Fibroblast of the conjunctiva (primary cell): ENCODE data around the gene ATP6V0B.
A peak's percentile ranks its signal among the peaks of the same experiment; 100 is the strongest.

Experiments
- DNase-seq: peaks from one replicate; pipeline ENCODE4 v3.0.0-alpha.2; 2010; ENCODE audit warnings: low read depth

ATP6V0B gene

DNA sequence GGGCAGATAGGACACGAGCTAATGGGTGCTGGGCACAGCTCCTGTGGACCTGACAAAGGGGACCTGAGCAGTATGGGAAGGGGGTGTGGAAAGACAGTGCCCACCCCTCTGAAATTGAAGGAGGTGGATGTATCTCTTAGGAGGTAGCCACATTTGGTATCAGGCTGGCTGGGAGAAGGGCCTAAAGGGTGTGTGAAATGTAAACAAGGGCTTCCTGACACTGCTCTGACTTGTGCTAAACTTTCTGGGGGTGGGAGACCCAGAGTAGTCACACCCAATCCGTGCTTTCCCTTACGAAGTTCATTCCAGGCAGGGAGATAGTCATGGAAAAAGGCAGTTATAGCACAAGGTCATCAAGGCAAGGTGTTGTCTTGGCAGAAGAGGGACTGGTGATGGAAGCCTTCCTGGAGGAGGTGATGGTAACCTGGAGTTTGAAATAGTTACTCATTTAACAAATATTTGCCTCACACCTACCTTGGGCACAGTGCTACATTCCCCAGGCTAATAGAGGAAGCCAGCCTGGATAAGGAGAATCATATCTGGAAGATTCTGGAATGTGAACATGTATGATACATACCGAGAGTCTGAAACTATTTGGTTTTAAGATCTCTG, 11.3 kb downstream of the ATP6V0B start:
- DNase-seq, result no peak

DNA sequence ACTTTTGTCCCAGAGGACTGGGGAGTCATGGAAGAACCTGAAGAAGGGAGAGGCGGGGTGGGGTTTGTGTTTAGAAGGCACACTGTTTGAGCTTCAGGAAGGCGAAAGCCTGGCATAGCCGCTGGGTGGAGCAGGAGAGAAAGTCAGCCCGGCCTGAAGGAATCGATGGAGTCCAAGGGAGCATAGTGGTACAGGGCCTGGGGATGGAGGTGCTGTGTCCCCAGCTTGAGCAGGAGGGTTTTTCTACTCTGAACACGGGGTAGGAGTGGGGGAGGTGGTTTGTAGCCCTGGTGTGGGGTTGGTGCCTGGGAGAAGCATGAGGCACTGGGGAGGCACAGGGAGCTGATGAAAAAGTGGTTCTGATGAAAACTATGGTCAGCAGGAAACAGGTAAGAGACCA, 12.0 kb downstream of the ATP6V0B start:
- DNase-seq, result no peak

DNA sequence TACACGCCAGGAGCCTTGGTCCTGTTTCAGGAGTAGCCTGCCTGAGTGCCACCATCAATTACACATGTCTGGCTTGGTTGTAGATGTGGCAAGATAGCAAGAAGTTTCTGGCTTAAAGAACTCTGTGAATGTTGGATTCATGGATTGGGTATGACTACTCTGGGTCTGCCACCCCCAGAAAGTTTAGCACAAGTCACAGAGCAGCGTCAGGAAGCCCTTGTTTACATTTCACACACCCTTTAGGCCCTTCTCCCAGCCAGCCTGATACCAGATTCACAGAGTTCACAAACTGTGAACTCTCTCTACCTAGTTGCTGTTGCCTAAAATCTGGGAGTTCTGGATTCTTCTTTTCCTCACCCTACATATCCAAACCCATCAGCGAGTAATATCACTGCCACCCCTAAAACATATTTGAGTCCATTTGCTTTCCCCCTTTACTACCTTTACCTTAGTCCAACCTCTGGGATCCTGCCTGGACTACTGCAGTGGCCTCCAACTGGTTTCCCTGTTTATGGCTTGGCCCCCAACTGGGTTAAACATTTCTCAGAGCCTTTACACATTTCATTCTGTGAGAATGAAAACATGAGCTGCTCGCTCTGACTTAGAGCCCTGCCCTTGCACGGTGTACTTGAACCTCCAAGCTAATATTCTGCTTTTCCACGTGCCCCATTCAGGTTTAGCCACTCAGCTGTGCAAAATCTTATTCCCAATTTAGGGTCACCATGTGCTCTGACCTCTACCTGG, 12.6 kb downstream of the ATP6V0B start:
- DNase-seq, result no peak

DNA sequence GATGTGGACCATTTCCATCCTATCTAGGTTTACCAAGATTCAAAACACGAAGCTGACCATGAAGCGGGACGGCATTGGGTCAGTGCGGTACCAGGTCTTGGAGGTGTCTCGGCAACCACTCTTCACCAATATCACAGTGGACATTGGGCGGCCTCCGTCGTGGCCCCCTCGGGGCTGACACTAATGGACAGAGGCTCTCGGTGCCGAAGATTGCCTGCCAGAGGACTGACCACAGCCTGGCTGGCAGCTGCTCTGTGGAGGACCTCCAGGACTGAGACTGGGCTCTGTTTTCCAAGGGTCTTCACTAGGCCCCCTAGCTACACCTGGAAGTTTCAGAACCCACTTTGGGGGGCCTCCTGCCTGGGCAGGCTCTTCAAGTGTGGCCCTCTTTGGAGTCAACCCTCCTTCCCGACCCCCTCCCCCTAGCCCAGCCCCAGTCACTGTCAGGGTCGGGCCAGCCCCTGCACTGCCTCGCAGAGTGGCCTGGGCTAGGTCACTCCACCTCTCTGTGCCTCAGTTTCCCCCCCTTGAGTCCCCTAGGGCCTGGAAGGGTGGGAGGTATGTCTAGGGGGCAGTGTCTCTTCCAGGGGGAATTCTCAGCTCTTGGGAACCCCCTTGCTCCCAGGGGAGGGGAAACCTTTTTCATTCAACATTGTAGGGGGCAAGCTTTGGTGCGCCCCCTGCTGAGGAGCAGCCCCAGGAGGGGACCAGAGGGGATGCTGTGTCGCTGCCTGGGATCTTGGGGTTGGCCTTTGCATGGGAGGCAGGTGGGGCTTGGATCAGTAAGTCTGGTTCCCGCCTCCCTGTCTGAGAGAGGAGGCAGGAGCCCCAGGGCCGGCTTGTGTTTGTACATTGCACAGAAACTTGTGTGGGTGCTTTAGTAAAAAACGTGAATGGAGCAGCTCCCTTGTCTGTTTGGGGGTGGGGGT, 15.8 kb downstream of the ATP6V0B start:
- no peak for DNase-seq

DNA sequence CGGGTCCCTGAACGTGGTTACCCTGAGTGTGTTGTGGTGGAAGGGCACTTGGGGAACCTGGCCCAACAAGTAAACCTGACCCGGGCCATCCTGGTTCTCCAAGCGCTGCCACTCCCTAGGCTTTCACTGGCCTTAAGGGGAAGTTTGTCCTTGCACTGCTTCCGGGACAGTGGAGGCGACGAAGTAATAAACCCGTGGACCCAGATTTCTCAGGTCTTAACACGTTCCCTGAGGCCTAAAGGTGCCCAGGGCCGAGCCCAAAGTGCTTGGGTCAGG, 16.4 kb downstream of the ATP6V0B start:
- DNase-seq, result no peak

DNA sequence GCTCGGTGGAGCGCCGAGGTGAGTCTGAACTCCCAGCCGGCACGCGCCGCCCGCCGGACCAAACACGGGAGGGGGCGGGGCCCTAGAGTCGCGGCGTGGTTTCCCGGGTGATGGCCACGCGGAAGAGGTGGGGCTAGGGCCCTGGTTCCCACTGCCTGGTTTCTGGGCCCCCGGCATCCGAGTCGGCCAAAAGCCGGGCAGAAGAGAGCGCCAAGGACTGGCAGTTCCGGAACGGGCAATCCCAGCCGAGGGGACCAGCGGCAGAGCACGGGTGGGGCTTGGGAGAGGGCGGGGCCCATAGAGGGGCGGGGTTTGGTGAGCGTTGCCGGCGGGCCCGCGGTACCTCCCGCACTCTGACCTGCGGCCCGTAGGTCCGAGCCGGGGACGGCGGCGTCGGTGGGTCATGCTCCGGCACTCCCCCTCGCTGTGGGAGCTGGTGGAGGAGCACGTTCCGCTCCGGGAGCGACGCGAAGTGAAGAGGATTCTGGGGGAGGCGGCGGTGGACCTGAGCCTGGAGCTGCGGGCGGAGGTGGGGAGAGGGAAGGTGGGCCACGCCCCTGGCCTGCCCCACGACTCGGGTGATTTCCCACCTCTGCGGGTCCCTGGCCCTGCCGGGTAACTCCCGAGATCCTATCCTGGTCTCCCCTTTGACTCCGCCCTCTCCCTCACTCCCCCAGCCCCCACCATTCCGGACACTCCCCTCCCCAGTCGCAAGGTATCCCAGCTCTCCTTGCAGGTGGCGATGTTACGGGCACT, 16.9 kb downstream of the ATP6V0B start, which contains the start of gene CCDC24:
CCDC24 (plus strand) TSS at position 124 of the 756 bp plus-strand sequence; CDS start at position 404, 280 bp downstream.
- peak; percentile 63 for DNase-seq

DNA sequence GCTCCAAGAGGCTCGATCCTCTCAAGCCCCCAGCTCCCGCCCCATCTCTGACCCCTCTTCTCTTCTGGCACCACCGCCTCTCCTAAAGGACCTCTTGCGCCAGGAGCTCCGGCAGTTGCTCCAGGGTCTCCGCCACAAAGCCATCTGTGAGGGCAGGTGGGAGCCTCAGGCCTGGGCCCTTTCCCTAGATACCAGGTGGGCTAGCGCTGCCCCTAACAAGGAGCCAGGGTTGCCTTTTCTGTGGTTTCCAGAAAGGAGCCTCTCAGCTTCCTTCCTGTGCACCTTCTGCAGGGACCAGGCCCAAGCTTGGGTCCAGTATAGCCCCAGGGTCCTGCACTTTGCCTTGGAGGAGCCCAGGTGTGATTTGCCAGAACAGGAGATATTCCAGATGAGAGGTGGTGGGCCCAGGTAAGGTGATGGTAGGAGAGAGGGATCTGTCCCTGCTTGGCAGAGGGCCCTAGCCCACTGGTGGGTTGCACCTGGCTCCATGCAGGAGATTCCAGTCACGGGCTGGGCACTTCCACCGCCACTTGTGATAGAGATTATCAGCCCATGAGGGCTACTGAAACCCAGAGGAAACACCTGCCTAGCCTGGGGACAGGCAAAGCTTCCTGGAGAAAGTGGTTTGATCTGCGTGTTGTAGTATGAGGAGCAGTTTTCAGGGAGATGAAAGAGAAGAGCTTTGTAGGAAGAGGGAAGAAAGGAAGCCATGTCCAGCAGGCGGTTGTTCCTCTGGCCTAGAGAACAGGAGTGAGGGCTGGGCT, 17.7 kb downstream of the ATP6V0B start:
- DNase-seq, result no peak

DNA sequence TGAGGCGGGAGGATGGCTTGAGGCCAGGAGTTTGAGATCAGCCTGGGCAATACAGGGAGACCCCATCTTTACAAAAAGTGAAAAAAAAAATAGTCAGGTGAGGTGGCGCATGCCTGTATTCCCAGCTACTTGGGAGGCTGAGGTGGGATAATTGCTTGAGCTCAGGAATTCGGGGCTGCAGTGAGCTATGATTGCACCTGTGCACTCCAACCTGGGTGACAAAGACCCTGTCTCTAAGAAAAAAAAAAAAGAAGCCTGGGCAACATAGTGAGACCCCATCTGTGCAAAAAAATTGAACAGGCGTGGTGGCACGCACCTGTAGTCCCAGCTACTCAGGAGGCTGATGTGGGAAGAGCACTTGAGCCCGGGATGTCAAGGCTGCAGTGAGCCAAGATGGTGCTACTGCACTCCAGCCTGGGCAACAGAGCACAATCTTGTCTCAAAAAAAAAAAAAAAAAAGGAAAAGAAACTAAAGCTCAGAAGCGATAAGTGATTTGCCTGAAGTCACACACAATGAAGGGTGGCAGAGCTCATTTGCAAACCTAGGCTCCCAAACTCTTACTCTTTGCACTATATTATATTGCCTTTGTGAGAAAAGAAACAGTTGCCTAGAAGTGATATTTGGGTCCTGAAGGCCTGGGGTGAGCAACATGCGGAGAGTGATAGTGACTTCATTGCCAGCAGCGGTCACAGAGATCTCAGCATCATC, 18.6 kb downstream of the ATP6V0B start:
- DNase-seq, result no peak

DNA sequence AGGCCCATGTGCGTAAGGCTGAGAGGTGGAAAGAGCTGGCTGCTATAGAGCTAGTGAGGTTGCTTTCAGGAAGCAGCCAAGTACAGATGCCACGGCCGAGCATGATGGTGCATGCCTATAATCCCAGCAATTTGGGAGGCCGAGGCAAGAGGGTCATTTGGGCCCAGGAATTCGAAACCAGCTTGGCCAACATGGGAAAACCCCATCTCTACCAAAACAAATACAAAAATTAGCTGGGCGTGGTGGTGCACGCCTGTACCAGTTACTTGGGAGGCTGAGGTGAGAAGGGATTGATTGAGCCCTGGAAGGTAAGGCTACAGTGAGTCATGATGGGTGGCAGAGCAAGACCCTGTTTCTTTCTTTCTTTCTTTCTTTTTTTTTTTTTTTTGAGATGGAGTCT, 19.3 kb downstream of the ATP6V0B start:
- no peak for DNase-seq

DNA sequence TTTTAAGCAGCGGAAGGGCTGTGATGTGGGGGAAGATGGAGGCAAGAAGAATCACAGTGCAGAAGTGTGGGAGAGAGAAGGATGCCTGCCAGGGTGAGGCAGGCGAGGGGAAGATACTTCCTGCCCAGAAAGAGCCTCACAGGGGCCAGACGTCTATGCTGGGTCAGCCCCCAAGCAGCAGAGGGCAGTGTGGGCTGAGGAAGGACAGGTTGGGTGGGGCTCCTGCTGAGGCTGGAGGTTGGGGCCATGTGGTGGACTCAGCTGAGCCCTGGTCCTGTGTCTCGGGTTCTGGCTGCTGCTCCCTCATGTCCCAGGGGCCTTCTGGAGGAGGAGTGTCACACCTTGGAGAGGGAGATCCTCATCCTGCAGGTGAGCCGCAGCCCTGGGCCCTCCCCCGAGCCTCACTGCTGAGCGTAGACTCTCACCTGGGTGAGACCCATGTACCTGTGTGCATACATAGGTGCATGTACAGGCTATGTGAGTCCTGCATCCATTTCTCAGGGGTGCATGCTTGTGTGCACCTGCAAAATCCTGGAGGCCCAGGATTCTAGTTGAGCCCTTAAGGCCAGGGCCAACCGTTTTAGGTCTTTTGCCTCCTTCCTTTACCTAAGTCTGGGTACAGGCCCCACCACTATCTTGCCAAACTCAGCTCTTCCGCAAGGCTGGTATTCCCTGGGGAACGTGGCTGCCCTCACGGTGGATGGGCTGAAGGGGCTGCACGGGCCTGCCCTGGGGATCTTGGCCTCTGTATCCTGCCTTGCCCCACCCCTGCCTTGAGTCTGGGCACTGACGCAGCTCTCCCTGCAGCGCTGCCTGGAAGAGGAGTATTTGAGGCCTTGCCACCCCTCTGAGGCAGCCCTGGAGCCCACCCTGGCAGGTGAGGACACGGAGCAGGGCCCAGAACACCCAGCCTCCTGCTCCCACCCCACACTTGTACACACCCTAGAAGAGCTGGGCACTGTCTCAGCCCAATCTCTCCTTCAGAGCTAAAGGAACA, 20.3 kb downstream of the ATP6V0B start:
- no peak for DNase-seq

DNA sequence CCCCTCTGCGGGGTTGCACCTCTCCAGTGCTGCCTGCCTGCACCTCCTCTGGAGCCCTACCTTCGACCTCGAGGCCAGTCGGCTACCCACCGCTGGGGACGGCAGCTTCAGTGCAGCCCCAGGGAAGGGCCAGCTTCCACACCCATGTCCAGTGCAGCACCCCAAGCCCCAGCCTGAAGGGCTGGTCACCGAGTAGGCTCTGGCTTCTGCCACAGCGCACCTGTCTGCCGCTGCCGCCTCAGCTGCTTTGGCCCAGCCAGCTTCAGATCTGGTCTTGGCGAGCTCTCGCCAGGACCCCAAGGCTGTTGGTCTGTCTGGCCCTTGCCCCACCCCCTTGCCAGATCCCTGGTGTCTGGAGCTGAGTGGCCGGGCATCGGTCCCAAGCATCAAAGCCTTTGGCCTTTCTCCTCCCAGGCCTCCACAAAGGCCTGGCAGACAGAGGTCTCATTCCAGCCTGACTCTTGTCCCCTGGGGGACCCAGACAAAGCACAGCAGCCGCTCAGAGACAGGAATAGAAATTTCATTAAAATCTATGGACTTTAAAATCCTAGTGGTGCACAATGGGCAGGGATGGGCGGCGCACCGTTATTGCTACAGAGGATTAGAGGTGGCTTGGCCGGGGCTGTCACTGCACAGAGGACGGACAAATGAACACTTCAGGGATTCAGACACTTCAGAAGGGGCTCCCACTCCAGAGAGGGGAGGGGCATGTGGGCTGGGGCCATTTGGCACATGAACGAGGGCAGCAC, 21.4 kb downstream of the ATP6V0B start:
- no peak for DNase-seq

DNA sequence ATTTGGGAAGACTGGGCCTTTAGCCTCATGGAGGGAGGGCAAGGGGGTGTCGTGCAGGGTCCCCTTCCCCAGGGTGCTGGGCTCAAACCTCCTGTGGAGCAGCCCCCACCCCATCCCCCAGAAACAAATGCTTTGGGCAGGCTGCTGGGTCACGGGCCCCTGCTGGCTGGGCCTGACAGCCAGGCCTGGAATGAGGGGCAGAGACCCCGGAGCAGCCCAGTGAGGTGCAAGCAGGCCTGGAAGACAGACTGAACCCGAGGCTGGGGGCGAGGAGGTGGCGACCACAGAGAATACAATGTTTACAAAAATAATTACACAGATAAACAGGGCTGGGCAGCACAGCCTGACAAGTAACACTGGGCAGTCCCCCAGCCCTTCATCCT, 22.0 kb downstream of the ATP6V0B start:
- DNase-seq, result no peak

DNA sequence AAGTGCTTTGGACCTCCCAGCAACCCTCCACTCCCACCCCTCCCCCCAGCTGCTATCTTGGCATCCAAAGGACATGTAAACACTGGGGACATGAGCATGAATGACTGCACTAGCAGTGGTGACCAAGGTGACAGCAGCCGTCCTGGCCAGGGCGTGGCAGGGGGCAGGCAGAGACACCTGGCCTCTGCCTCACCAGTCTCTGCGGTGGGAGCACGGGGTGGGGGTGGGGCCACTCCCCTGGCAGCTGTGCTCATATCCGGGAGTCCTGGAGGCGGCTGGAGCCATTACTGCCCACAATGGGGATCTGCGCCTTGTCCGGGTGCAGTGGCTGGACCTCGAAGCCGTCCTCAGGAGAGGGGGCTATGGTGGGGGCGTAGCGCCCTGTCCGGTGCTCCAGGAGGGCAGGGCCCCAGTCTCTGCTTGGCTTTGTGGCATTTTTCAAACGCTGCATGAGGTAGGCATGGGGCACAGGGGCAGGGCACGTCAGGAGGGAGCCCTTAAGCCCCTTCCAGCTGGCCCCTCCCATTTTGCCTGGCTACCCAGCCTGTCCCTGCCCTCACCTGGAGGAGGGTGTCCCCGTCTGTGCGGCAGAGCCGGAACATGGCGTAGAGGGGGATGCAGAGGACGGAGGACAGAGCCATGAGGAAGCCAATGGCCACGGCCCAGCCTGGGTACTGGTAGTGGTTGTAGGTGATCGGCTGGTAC, 22.7 kb downstream of the ATP6V0B start:
- no peak for DNase-seq

DNA sequence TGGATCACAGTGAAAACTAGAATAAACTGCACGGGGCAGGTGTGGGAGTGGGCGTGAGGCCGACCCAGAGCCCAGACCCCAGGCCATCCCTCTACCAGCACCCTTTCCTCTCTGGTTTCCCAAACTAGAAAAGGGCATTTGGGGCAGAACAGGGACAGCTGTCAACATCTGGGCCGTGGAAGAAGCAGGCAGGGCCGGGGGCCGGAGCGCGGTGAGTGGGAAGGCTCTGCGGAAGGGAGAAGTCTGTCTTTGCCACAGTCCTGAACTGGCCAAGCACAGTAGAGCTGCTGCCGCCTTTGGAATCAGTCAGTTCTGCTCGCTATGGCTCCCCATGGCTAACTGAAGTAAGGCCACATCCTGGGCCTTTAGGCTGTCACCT, 23.2 kb downstream of the ATP6V0B start:
- no peak for DNase-seq

DNA sequence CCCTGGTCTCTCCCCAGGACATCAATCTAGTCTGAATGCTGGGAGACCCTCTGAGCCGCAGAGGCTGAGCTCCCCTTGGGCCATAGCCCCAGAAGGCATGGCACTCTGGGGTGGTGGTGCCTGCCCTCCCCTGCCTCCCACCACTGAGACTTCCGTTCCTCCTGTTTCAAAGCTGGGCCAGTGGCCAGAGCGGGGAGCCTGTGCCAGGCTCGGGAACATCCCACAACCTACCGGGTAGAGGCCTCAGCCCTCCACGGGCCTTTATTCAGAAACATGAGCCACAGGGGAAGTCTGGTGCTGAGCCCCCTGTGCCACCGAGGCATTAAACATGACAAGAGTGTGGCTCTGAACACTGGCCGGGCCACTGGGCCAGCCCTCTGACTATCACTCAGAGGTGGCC, 24.7 kb downstream of the ATP6V0B start:
- no peak for DNase-seq

DNA sequence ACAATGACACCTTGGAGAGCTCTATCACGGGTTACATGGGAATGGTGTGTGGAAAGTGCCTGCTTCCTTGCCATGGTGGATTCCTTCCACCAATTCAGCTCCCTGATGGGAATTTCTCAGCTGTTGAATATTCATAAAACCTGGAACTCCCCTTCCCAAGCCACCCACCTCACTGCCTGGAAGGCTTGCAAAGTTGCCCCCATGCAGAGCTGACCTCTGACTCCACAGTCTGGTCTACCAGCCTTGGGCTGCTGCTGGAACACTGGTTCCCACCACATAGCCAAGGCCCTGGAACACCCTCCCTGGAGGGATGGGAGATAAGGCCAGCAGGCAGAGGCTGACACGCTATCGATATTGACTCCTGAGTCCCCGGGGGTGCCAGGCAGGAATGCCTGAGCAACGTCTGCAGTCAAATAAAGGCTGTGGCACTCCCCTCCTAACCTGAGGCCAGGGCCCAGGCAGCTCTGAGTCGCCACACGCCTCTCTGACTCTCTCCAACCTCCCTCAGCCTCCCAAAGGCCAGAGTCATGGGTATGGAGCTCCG, 25.4 kb downstream of the ATP6V0B start:
- no peak for DNase-seq

DNA sequence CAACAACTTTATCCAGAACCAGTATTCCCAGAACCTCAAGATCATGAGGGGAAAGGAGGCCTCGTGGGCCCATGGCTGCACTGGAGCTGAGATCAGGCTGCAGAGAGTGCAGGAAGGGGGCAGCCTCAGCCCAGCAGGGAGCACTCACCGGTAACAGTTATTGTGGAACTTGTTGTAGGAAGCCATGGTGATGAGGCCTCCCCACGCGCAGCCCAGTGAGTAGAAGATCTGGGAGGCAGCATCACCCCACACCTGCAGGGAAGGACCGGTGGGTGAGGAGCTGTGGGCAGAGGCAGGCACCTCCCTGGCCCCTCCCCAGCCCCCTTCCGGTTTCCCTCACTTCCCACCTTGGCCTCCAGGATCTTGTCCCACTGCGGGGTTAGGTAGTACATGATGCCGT, 27.4 kb downstream of the ATP6V0B start:
- DNase-seq, result no peak

DNA sequence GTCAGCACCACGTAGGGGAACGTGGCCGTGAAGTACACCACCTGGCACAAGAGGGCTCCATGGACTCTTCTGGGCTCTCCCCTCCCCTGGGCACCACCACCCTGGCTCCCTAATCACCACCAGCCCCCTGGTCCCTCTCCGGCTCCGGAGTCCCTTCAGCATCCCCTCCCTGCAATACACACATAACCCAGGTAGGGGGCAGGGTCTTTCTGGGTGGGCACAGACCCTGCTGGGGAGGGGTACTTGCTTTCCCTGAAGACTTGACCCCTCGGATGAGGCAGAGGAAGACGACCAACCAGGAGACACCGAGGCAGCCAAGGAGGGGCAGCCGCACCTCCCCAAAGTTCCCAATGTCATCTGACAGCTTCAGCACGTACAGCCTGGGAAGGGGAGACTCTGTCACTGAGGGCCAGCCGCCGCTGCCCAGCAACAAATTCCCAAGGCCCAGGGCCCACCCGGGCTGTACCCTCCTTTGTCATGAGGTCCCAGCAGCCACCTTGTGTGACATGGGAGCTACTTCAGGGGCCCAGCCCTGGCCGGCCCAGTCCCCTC, 27.9 kb downstream of the ATP6V0B start:
- no peak for DNase-seq
